ENCODE measurements around the gene SMAD6. TPM values are rescaled to one million over a fixed set of nuclear protein-coding genes. Genes with fewer than 3 reads are reported as not detected.

SMAD6 gene
- total and polyA plus RNA-seq, 2 experiments from 2014 or later: 26.6 to 35.4 TPM

DNA sequence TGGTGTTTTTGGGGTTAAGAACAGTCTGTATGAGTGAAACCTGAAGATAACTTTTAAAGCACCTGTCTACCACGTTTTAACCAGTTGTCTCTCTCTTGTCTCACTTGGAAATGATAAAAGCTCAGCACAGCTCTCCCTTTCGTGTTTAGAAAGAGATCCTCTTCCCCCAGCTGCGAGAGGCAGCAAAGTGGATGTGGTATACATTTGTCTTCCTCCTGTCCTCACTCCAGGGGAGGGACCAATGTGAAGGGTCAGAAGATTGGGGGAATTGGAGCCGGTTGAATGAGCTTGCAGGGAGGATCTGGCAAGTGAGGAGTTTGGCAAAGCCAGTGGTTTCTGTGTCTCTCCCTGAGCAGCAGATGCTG lies 14.6 kb downstream of the SMAD6 start:
- DNase-seq (ENCODE audit: low spot score): no peak
- Histone ChIP-seq H3K27me3 (no peaks in the 10 kb centered on the region), H3K4me2 (no peak overlapping the region), H3K27ac (no peak overlapping the region), H3K4me1 (ENCODE audit: insufficient read depth) (peaks cover 43% of the 10 kb centered on the region), H2AFZ (no peak overlapping the region), H3K4me3 (no peak overlapping the region), H3K36me3 (replicated peaks; ENCODE audit: insufficient read depth, low read depth) (no peaks in the 10 kb centered on the region), H3K79me2 (peaks cover 91% of the 10 kb centered on the region), H4K20me1 (ENCODE audit: insufficient read depth, poor library complexity, severe bottlenecking) (peaks cover 22% of the 10 kb centered on the region), H3K9me2 (replicated peaks; ENCODE audit: insufficient read depth) (no peaks in the 10 kb centered on the region), H3K9me3 (ENCODE audit: low read depth) (no peaks in the 10 kb centered on the region)
- 70% methylated on average over 4 of the region's 4 CpGs for WGBS (ENCODE audit: low lambda C conversion rate, missing lambda C conversion rate)
- no peak for TF ChIP-seq EZH2phosphoT487 (IDR thresholded peaks at IDR 0.05; ENCODE audit: low read depth, severe bottlenecking, unreplicated experiment)
- no peak for TF ChIP-seq EZH2 (IDR thresholded peaks at IDR 0.05; ENCODE audit: borderline replicate concordance)
- TF ChIP-seq, protein P1, sequence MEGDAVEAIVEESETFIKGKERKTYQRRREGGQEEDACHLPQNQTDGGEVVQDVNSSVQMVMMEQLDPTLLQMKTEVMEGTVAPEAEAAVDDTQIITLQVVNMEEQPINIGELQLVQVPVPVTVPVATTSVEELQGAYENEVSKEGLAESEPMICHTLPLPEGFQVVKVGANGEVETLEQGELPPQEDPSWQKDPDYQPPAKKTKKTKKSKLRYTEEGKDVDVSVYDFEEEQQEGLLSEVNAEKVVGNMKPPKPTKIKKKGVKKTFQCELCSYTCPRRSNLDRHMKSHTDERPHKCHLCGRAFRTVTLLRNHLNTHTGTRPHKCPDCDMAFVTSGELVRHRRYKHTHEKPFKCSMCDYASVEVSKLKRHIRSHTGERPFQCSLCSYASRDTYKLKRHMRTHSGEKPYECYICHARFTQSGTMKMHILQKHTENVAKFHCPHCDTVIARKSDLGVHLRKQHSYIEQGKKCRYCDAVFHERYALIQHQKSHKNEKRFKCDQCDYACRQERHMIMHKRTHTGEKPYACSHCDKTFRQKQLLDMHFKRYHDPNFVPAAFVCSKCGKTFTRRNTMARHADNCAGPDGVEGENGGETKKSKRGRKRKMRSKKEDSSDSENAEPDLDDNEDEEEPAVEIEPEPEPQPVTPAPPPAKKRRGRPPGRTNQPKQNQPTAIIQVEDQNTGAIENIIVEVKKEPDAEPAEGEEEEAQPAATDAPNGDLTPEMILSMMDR (IDR thresholded peaks at IDR 0.05; ENCODE audit: poor library complexity): no peak

DNA sequence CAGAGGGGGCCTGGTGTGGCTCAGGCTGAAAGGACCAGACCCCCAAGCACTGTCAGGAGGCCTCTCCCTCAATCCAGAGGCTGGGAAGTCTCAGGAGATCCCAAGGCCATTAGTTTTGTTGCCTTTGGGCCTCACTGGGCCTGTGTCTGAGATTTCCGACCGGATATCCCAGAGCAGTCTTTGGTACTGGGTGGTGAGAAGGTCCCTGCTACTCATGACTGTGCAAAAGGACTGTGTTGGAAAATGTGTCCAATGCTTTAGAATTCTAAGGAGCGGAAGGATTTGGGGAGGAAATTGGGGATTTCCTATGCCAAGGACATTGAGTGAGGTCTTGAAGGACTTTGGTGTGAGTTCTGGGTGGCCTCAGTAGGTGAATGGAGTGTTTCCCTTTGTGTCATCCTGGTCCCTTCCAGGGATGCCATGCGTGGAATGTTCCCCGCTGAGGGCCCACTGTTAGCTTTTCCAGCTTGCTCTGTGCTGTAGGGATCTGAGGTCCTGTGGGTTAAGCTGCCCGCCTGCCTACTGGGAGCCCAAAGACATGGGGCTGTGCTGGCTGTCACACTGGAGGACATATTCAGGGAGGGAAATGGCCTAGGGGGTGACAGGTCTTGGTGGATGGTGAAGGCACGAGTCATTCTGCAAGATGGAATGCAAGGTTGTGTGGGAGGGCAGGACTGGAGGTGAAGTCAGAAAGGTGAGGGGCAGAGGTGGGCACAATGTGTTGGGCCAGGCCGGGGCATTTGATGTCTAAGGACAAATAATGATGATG lies 16.4 kb downstream of the SMAD6 start:
- WGBS (ENCODE audit: low lambda C conversion rate, missing lambda C conversion rate): 86% methylated on average over 8 of the region's 8 CpGs

DNA sequence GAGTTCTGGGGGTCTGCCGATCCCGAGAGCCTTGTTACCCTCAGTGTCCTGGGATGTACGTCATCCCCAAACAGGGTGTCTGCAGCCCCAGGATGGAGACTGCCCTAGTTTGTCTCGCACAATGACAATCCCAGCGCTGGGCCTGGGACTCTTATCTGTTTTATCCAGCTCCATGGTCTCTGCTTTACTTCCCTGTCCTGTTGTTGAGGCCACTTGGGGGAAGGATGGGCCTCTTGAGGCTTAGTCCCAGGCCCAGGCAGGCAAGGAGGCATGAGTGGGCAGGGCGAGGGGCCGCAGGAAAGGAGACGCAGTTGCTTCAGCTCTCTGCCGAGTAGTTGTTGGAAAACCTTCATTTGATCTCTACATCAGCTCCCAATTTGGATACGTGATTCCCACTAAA lies 17.4 kb downstream of the SMAD6 start:
- no peaks in the 10 kb centered on the region for H3K9me2 ChIP-seq (replicated peaks; ENCODE audit: insufficient read depth)
- WGBS (ENCODE audit: low lambda C conversion rate, missing lambda C conversion rate): 72% methylated on average over 10 of the region's 10 CpGs
- H3K27ac ChIP-seq: peak overlapping the region; percentile 75
- H3K4me3 ChIP-seq: no peak overlapping the region
- TF ChIP-seq EZH2phosphoT487 (IDR thresholded peaks at IDR 0.05; ENCODE audit: low read depth, severe bottlenecking, unreplicated experiment): no peak
- TF ChIP-seq, protein P1 (IDR thresholded peaks at IDR 0.05; ENCODE audit: poor library complexity): no peak
- no peak for TF ChIP-seq EZH2 (IDR thresholded peaks at IDR 0.05; ENCODE audit: borderline replicate concordance)
- no peak overlapping the region for H2AFZ ChIP-seq
- H3K36me3 ChIP-seq (replicated peaks; ENCODE audit: insufficient read depth, low read depth): no peaks in the 10 kb centered on the region
- no peaks in the 10 kb centered on the region for H3K27me3 ChIP-seq
- H3K4me1 ChIP-seq (ENCODE audit: insufficient read depth): peaks cover 47% of the 10 kb centered on the region
- peaks cover 48% of the 10 kb centered on the region for H4K20me1 ChIP-seq (ENCODE audit: insufficient read depth, poor library complexity, severe bottlenecking)
- H3K4me2 ChIP-seq: peak overlapping the region; percentile 27
- H3K9me3 ChIP-seq (ENCODE audit: low read depth): no peaks in the 10 kb centered on the region
- peaks cover 92% of the 10 kb centered on the region for H3K79me2 ChIP-seq
- no peak for DNase-seq (ENCODE audit: low spot score)

More for the DNA sequence above, 16.4 kb downstream of the SMAD6 start:
- H3K27me3 ChIP-seq: no peaks in the 10 kb centered on the region
- no peaks in the 10 kb centered on the region for H3K36me3 ChIP-seq (replicated peaks; ENCODE audit: insufficient read depth, low read depth)
- DNase-seq (ENCODE audit: low spot score): no peak
- peak overlapping the region; percentile 4 for H3K27ac ChIP-seq
- no peak overlapping the region for H3K4me3 ChIP-seq
- H3K4me1 ChIP-seq (ENCODE audit: insufficient read depth): peaks cover 49% of the 10 kb centered on the region
- H3K4me2 ChIP-seq: no peak overlapping the region
- TF ChIP-seq, protein P1 (IDR thresholded peaks at IDR 0.05; ENCODE audit: poor library complexity): no peak
- TF ChIP-seq EZH2phosphoT487 (IDR thresholded peaks at IDR 0.05; ENCODE audit: low read depth, severe bottlenecking, unreplicated experiment) (no peak), EZH2 (IDR thresholded peaks at IDR 0.05; ENCODE audit: borderline replicate concordance) (no peak)
- H4K20me1 ChIP-seq (ENCODE audit: insufficient read depth, poor library complexity, severe bottlenecking): peaks cover 39% of the 10 kb centered on the region
- H3K9me3 ChIP-seq (ENCODE audit: low read depth): no peaks in the 10 kb centered on the region
- no peak overlapping the region for H2AFZ ChIP-seq
- no peaks in the 10 kb centered on the region for H3K9me2 ChIP-seq (replicated peaks; ENCODE audit: insufficient read depth)
- peaks cover 91% of the 10 kb centered on the region for H3K79me2 ChIP-seq

Measured in hepatocyte (in vitro differentiated cells).